Natural killer cell treated with Interleukin-12 subunit alpha and Interleukin-12 subunit beta and Interleukin-15 and Interleukin-18, amount 100 ng/mL, for 72 hours (primary cell): ENCODE data around the gene DOK7. TPM values are rescaled to one million over a fixed set of nuclear protein-coding genes. Genes with fewer than 3 reads are reported as not detected.

Source experiments
- total RNA-seq, 2 donors: library from RNA; stranded (reverse); gene quantifications; one replicate each; pipeline ENCODE4 v1.2.3, GENCODE V29; 2022

DOK7 gene
- total RNA-seq, 2 donors from 2014 or later, result 0.17 TPM; not detected in 1

Other genes starting within 250 kb of the DOK7 start
- 1 to 10 TPM; 1.8 to 2.0 TPM for gene MSANTD1, start 214.1 kb upstream of the DOK7 start, total RNA-seq
- gene RGS12, start 170.3 kb upstream of the DOK7 start, total RNA-seq, result 1 to 10 TPM; 1.9 to 7.0 TPM
- not detected for gene HGFAC, start 21.3 kb upstream of the DOK7 start, total RNA-seq
- 100 to 1,000 TPM; 101 to 118 TPM for gene LRPAP1, start 69.1 kb downstream of the DOK7 start, total RNA-seq